ENCODE results near the gene TMEM161A.
A peak's percentile ranks its signal among the peaks of the same experiment; 100 is the strongest.
"Not testable (repeated sequence)": the region's sequence is repeated elsewhere in the genome, so short reads cannot be mapped to it uniquely, and the experiment has no call there.

The TMEM161A gene

DNA sequence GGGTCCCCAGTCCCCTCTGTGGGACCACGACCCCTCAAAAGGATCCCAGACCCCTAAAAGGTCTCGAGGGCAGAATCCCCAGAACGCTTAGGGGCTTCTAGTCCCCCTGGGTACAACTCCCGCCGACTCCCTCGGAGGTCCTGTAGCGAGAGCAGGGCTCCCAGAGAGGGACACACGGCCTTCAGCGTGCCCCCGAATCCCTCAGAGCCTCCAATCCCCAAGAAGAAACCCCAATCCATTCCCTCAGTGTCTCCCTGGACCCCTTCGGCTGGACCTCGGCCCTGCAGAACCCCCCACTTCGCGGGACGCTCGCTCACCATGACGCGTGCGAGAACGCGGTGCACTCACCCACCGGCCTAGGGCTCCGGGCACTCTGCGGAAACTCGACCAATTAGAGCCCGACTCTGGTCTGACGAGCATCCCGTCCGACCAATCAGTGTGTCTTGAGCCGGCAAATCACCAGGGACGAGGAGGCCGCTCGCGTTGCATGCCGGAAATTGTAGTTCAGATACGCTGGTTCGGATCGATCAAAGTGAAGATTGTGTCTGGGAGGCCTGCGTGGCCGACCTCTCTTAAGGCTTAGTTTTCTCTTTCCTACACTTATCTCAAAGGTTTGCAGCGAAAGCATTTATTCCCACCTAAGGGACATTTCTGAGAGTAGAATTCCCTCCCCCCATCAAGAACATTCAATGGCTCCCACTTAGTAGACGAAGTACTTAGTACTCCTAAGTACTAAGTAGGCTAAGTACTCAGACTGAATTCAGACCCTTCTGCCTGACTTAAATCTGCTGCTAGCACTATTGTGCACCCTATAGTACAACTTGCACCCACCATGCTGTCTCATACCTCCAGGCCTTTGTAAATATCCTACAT lies at the start of gene TMEM161A:
Gene TMEM161A (minus strand): TSS at position 370 of the 873 bp plus-strand sequence. CDS start 50 bp downstream, at position 320.
- TF ChIP-seq, protein P1, sequence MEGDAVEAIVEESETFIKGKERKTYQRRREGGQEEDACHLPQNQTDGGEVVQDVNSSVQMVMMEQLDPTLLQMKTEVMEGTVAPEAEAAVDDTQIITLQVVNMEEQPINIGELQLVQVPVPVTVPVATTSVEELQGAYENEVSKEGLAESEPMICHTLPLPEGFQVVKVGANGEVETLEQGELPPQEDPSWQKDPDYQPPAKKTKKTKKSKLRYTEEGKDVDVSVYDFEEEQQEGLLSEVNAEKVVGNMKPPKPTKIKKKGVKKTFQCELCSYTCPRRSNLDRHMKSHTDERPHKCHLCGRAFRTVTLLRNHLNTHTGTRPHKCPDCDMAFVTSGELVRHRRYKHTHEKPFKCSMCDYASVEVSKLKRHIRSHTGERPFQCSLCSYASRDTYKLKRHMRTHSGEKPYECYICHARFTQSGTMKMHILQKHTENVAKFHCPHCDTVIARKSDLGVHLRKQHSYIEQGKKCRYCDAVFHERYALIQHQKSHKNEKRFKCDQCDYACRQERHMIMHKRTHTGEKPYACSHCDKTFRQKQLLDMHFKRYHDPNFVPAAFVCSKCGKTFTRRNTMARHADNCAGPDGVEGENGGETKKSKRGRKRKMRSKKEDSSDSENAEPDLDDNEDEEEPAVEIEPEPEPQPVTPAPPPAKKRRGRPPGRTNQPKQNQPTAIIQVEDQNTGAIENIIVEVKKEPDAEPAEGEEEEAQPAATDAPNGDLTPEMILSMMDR (conservative IDR thresholded peaks at IDR 0.05) = no peak
- H3K27ac ChIP-seq = peak within 1 kb of the TSS; percentile 75; the same call in 1 of the 2 replicates

DNA sequence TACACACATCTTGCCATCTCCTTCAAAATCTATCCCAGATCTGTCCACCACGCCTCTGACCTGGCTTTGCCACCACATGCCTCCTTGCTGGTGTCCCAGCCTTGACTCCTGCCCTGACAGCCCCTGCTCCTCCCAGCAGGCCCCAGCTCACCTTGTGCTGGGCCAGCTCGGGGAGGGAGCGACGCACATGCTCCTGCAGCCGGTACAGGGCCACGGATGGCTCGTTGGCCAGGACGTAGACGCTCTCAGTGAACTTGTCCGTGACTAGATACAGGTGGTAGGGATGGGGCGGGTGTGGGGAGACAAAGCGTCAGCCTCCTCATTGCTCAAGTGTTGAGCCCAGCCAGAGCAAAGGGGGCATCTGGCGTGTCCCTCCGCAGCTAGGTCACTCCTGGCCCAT lies 48.5 kb upstream of the TMEM161A start:
- H3K27ac ChIP-seq = no peak overlapping the region

DNA sequence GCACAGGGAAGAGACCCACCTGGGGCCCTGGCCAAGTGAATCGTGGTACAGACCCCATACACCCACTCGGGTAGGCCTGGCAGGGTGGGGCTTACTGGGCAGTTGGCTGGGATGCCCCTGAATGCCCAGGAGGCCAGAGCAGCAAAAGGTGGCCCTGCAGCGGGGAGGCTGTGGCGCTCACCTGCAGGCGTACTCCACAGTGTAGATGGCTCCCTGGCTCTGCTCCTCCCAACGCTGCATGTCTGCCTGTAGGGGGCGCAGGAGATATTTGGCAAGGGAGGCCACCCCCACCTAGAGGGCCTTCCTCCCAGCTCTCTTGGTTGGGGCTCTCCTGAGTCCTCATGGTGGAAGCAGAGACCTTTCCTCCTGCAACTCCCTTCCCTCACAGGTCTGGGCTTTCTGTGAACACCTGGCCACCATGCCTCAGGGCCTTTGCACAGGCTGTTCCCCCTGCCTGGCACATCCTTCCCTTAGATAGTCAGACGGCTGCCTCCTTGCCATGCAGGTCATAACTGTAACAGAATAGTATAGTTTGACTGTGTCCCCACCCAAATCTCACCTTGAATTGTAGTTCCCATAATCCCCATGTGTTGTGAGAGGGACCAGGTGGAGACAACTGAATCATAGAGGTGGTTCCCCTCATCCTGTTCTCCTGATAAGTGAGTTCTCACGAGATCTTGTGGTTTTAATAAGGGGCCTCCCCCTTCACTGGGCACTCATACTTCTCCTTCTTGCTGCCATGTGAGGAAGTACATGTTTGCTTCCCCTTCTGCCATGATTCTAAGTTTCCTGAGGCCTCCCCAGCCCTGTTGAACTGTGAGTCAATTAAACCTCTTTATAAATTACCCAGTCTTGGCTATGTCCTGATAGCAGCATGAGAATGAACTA lies 47.8 kb upstream of the TMEM161A start:
- H3K27ac ChIP-seq = no peak overlapping the region
- TF ChIP-seq, protein P1 (conservative IDR thresholded peaks at IDR 0.05) = peak; percentile 60

More for the DNA sequence above, 48.5 kb upstream of the TMEM161A start:
- TF ChIP-seq, protein P1 (conservative IDR thresholded peaks at IDR 0.05) = no peak

DNA sequence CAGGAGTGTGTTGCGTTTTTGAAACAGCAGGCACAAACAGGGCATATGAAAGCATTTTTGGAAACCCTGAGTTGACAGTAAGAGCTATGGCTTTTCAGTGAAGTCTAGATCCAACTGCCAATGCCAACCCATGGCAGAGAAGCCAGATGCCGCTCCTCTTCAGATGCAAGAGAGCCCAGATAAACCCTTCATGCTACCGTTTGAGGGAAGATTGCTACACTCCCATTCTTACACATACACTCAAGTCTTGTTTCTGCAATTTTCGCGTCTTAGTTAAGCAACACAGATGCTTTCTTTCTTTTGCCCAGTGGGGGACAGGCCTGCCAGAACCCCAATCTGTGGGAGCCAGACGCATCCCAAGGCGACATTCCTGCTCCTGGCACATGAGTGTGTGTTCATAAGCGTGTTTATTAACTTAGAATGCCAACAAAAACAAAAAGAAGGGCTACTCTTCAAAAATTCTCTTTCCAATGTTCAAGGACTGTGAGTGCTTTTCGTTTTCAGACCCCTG lies 43.3 kb upstream of the TMEM161A start:
- TF ChIP-seq, protein P1 (conservative IDR thresholded peaks at IDR 0.05) = no peak
- H3K27ac ChIP-seq = no peak overlapping the region

DNA sequence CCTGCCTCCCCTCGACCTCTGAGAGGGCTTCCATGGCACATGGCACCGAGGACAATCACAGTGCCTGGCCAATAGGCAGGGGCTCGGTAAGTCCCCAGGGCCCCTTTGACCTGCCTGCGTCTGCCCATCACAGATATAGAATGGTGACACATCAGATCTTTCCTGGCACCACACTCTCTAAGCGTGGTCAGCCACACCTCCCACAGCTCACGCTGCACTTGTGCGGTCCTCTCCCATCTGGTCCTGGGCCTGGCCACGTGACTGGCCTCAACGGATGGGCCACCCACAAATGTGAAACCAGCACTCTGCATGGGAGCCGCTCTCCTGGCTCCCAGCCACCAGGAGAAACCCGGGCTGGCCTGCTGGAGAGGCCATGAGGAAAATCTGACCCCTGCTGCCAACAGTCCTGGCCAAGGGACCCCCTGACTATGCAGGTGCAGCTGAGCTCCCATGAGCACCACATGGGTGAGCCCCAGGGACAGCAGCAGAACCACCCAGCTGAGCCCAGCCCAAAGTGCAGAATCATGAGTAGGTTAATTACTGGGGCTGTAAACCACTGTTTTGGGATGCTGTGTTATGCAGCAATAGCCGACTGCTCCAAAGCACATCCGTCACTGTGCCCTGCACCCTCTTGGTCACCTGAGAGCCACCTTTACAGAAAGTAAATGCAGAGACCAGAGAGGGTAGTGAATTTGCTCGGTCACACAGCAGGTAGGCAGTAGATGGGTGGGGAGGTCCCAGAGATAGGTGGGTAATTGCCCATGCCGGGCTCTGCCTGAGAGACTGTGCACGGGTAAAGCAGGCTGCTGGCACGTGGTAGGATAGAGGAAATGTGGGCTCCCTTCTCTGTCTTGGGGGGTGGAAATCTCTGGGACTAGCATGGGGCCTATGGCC lies 41.5 kb upstream of the TMEM161A start:
- TF ChIP-seq, protein P1 (conservative IDR thresholded peaks at IDR 0.05) = no peak
- H3K27ac ChIP-seq = no peak overlapping the region

DNA sequence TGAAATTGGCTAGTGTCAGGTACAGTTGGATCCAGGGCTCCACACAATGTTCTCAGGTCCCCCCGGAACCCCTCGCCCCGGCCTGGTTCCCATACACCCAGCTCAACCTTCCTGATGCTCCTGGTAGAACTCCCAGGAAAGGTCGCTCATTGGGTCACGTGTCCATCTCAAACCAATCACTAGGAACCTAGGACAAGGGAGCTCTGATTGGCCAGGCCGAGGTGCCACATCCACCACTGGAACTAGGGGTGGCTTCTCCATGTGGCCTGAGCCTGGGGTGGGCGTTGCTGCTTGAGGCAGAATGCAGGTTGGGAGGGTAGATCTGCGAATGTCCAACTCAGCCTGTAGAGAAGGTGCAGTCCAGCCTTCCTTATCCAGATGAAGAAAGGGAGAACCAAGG lies 38.7 kb upstream of the TMEM161A start:
- H3K27ac ChIP-seq = no peak overlapping the region
- TF ChIP-seq, protein P1 (conservative IDR thresholded peaks at IDR 0.05) = no peak

DNA sequence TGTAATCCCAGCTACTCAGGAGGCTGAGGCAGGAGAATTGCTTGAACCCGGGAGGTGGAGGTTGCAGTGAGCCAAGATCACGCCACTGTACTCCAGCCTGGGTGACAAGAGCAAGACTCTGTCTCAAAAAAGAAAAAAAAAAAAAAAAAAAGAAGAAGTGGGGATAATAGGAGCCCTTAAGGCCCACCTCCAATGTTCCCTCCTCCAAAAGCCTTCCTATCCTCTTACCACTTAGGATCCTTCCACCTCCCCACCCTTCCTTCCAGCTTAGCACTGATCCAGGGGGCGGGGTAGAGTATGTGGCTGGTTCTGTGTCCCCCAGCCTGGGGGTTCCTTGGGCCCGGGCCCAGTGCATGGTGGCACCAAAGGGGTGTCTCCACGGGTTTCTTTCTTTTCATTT lies 35.0 kb upstream of the TMEM161A start:
- not testable (repeated sequence) for H3K27ac ChIP-seq

Measured in VCaP (cell line).